Stimulated activated naive CD8-positive, alpha-beta T cell treated with anti-CD3 and anti-CD28 coated beads, Interleukin-15, Interleukin-2, amounts not matched to agents 100 ng/mL and 50 ng/mL, for 24 hours (primary cell): Measurements from ENCODE around the gene SH3RF3.
A peak's percentile ranks its signal among the peaks of the same experiment; 100 is the strongest.

ENCODE experiments used
- H3K27ac Mint-ChIP-seq: one replicate; pipeline ENCODE4 v1.8.0; 2021; ENCODE audit warnings: mild to moderate bottlenecking, mixed read lengths
- H3K27me3 Mint-ChIP-seq: one replicate; pipeline ENCODE4 v1.8.0; 2021; ENCODE audit warnings: mixed read lengths
- H3K36me3 Mint-ChIP-seq: one replicate; pipeline ENCODE4 v1.8.0; 2021; ENCODE audit warnings: low read depth, mixed read lengths
- H3K4me1 Mint-ChIP-seq: one replicate; pipeline ENCODE4 v1.8.0; 2021; ENCODE audit warnings: low read depth, mixed read lengths
- H3K4me3 Mint-ChIP-seq: one replicate; pipeline ENCODE4 v1.8.0; 2021; ENCODE audit warnings: mild to moderate bottlenecking, mixed read lengths
- H3K9me3 Mint-ChIP-seq: one replicate; pipeline ENCODE4 v1.8.0; 2021; ENCODE audit warnings: mixed read lengths

The SH3RF3 gene

DNA sequence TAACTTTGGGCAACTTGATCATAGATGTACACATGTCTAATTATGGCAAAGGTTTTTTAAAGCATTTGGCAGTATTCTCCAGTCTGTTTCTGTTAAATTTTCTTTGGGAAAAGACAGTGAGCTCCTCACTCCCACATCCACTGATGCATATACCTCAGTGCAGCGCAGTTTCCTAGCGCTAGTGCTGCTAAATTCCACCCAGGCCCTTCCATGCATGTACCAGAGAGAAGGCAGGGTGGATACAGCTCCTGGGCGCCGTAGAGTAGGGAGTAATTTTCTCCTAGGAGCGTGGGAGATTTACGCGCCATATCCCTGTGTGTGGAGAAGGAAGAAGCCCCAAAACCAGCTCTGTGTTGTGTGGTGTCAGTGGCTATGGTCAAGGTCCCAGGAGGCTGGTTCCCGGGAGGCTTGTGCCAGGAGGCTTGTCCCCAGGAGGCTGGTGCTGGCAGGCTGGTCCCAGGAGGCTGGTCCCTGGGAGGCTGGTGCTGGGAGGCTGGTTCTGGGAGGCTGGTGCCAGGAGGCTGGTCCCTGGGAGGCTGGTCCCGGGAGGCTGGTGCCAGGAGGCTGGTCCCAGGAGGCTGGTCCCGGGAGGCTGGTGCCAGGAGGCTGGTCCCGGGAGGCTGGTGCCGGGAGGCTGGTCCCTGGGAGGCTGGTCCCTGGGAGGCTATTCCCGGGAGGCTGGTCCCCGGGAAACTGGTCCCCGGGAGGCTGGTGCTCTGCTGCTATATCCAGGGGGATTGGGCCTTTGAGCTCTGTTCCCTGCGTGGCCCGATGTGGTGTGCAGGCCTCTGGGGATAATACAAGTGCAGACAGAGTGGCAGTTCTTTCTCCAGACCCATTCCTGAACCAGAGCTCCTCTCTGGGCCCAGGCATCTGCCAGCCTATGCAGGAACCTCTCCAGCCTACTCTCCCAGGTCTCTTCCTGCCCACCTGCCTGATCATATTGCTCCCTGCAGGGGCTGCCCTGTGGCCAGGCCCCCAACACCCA is 323.6 kb downstream of the SH3RF3 start:
- H3K4me1 Mint-ChIP-seq, result peaks cover 11% of the 10 kb centered on the region
- H3K9me3 Mint-ChIP-seq, result no peaks in the 10 kb centered on the region
- no peaks in the 10 kb centered on the region for H3K36me3 Mint-ChIP-seq
- H3K27ac Mint-ChIP-seq, result no peak overlapping the region
- no peaks in the 10 kb centered on the region for H3K27me3 Mint-ChIP-seq
- no peak overlapping the region for H3K4me3 Mint-ChIP-seq

DNA sequence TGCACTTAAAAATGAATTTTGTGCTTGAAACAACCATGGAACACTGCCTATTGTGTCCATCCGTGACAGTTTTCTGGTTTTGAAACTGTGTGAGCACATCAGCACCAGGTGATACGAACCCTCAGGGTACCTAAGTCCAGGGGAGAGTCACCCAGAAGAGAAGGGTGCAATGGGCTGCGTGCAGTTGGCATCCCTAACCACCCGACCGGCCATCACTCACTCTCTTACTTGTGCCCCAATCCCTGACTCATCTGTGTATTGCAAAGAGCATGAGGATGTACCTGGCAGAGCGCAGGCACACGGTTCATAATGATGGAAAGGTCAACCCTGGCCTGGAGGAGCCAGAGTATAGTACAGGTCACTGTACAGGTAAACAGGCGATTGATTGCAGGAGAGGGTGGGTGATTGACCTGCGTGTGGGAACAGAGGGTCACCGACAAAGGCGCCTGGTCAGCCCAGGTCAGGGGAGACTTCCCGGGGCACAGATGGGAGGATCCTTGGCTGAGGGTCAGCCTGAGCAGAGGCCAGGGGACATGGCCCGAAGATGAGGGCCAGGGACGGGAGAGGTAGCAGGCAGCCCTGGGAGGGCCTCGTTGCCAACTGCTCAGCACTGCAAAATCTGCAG is 324.5 kb downstream of the SH3RF3 start:
- H3K9me3 Mint-ChIP-seq, result no peaks in the 10 kb centered on the region
- no peak overlapping the region for H3K4me3 Mint-ChIP-seq
- H3K4me1 Mint-ChIP-seq, result peaks cover 13% of the 10 kb centered on the region
- no peaks in the 10 kb centered on the region for H3K36me3 Mint-ChIP-seq
- H3K27me3 Mint-ChIP-seq, result no peaks in the 10 kb centered on the region
- no peak overlapping the region for H3K27ac Mint-ChIP-seq

DNA sequence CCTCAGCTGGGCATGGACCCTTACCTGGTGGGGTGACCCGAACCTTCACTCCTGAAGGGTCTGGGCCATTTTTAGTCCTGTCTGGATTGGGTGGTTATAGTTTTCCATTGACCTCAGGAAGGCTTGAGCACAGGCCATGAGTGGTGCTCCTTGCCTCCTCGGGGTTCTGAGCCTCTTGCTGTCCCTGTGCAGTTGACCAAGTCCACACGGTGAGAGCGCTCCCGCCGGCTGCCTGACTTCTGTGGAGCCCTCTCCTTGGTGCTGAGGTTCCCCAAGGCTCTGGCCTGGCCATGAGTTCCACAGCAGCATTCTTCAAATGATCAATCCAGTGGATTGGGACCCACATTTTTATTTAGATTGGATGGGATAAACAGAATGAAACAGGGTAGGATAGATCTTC is 325.3 kb downstream of the SH3RF3 start:
- H3K4me1 Mint-ChIP-seq, result peaks cover 13% of the 10 kb centered on the region
- H3K4me3 Mint-ChIP-seq, result no peak overlapping the region
- no peaks in the 10 kb centered on the region for H3K9me3 Mint-ChIP-seq
- H3K27me3 Mint-ChIP-seq, result no peaks in the 10 kb centered on the region
- H3K36me3 Mint-ChIP-seq, result no peaks in the 10 kb centered on the region
- H3K27ac Mint-ChIP-seq, result peak overlapping the region; percentile 49

DNA sequence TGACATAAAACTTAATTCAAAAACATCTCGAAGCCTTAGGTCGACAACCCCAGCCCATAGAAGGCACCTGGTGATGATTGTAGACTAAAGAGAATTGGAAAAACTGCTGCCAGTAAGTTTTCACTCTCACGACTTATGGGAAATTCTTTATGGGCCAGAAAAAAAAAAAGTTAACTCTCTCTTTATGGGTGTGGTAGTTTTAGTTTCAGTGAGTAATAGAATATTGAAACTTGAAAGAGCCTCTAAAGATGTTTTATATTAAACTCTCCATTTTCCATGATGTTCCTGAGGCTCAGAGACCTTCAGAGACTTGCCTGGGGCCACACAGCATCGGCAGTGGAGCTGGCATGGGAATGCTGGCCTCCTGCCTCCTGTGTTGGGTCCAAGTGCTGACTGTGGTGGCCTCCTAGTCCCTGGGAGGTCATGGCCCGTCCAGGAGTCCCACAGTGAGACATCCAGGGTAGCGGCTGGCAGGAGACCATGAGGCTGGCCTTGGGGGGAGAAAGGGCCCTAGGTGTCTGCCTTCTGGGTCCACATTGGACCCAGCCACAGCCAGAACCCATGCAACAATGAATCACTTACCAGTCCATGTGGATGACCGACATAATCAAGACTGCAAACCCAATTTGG is 325.9 kb downstream of the SH3RF3 start:
- no peak overlapping the region for H3K4me3 Mint-ChIP-seq

DNA sequence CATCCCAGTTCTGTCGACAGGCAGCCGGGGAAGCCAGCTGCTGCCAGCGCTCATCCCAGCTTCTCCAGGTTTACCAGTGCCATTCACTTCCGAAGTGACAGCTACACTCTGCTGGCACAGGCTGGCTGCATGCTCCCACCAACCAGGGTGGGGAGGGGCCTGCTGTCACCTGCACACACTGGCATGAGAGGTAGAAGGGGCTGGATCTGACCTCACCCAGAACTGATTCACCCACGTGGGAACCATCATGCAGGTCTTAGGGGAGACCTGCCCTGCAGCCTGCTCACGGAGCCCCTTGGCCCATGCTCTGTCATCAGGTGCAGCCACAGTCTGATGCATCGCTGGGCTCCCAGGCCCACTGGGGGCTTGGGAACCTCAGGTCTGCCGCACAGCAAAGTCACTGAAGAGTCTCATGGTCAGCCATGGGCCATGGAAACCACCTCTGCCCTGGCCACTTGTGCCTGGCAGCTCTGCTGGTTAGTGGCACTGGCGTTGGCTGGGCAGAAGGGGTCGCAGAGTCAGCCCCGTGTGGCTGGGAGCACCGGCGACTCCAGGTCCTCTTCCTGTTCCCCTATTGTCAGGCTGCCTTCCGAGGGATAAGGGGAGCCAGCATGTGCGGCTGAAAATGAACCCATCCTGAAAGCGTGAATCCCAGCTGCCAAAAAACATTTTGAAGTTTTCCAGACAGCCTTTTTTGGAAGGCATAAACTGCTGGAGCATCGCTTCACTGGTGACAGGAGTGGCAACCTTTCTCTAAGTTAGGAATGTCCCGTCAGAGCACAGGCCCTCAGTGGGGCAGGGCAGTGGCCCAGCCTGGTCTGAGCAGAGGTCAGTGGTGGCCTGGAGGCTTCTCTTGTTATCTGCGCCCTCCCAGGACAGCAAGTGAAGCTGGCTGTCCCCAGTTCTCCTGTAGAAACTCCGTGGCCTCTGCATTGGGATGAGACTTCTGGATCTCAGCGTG is 327.0 kb downstream of the SH3RF3 start:
- no peak overlapping the region for H3K4me3 Mint-ChIP-seq
- H3K9me3 Mint-ChIP-seq, result no peaks in the 10 kb centered on the region
- no peaks in the 10 kb centered on the region for H3K27me3 Mint-ChIP-seq
- H3K4me1 Mint-ChIP-seq, result peaks cover 13% of the 10 kb centered on the region
- no peak overlapping the region for H3K27ac Mint-ChIP-seq
- H3K36me3 Mint-ChIP-seq, result no peaks in the 10 kb centered on the region

More for the DNA sequence above, 325.9 kb downstream of the SH3RF3 start:
- Mint-ChIP-seq H3K36me3 (no peaks in the 10 kb centered on the region), H3K27ac (peak overlapping the region; percentile 49), H3K4me1 (peaks cover 13% of the 10 kb centered on the region), H3K27me3 (no peaks in the 10 kb centered on the region), H3K9me3 (no peaks in the 10 kb centered on the region)

DNA sequence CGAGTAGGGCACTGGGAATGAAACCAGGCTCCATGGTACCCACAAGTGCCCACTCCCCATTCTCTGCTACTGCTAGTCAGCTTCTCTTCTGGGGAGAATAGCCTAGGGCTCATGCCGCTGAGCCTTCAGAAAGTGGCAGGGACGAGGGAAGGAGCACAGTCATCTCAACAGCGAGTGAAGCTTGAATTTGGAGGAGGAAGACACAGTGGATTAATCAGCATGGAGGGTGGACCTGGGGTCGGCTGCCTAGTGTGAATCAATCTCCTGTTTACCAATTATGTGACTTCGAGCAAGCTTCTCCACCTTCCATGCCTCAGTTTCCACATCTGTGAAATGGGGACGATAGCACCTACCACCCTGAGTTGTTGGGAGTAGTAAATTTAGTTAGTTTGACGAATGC is 327.8 kb downstream of the SH3RF3 start:
- H3K36me3 Mint-ChIP-seq, result no peaks in the 10 kb centered on the region
- H3K4me3 Mint-ChIP-seq, result no peak overlapping the region
- H3K27ac Mint-ChIP-seq, result no peak overlapping the region
- peaks cover 13% of the 10 kb centered on the region for H3K4me1 Mint-ChIP-seq
- H3K27me3 Mint-ChIP-seq, result no peaks in the 10 kb centered on the region
- no peaks in the 10 kb centered on the region for H3K9me3 Mint-ChIP-seq

DNA sequence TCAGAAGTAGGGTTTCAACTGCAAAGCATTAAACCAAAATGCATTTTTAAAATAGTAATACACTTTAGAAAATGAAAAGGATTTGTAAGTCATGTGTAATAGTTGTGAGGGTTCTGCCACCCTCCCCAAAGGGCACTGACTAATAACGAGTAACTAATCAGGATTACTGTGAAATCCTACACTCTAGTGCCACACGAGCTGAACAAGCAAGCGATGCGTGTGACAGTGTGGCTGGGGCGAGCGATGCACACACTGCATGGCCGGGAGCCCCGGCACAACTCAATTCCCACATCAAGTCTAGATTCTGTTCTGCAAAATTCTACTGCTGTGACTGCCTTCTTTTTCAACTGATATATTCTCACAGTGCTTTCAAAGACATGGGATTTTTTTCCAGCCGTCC is 328.4 kb downstream of the SH3RF3 start:
- Mint-ChIP-seq H3K27me3 (no peaks in the 10 kb centered on the region), H3K4me3 (no peak overlapping the region), H3K4me1 (peaks cover 13% of the 10 kb centered on the region), H3K27ac (no peak overlapping the region), H3K36me3 (no peaks in the 10 kb centered on the region), H3K9me3 (no peaks in the 10 kb centered on the region)

DNA sequence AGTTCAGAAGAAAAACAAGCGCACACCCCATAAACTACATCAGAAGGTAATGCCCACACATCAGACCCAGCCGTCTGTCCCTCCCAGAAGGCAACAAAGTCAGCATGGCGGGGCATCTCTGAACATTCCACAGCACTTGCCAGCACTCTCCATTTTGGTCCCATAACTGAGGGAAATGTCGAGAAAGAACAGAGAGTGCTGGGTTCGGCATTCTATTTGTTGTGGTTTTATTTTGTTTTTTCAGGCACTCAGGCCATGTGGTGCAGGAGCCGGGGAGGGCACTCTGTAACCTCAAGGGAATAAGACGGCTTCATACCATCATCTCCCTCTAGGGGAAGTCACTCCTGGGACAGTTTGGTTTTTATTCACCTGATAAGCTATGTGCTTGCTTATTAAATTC is 328.8 kb downstream of the SH3RF3 start:
- no peaks in the 10 kb centered on the region for H3K9me3 Mint-ChIP-seq
- no peak overlapping the region for H3K4me3 Mint-ChIP-seq
- H3K27me3 Mint-ChIP-seq, result no peaks in the 10 kb centered on the region
- H3K27ac Mint-ChIP-seq, result no peak overlapping the region
- no peaks in the 10 kb centered on the region for H3K36me3 Mint-ChIP-seq
- H3K4me1 Mint-ChIP-seq, result peaks cover 13% of the 10 kb centered on the region

DNA sequence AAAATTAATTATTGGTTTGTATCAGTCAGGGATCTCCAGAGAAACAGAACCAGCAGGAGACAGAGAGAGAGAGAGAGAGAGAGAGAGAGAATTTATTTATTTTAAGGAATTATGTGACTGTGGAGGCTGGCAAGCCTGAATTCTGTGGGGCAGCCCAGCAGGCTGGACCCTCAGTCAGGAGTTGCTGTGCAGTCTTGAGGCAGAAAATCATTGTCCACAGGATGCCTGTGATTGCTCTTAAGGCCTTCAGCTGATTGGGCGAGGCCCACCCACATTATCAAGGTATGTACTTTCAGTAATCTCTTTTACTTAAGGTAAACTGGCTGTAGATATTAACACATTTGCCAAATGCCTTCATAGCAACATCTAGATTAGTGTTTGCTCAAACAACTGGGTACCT is 329.5 kb downstream of the SH3RF3 start:
- H3K27me3 Mint-ChIP-seq, result no peaks in the 10 kb centered on the region
- no peaks in the 10 kb centered on the region for H3K36me3 Mint-ChIP-seq
- H3K4me3 Mint-ChIP-seq, result no peak overlapping the region
- no peaks in the 10 kb centered on the region for H3K9me3 Mint-ChIP-seq
- peaks cover 13% of the 10 kb centered on the region for H3K4me1 Mint-ChIP-seq
- no peak overlapping the region for H3K27ac Mint-ChIP-seq

DNA sequence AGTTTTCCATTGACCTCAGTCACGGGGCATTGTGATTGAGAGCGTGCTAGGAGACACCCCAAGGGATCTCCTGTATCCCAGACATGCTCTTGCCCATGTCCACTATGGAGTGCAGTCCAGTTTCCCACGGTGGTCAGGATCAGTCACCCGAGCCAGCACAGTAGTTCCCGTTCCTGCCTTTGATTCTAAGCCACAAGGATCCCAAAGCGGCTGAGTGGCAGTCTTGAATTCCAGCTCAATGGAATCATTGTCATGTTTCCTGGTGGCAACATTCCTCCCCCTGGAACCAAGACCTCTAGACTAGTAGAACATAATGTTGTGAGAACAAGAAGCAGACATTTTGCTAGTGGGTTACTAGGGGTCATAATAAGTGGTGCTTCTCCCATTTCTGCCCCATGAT is 330.5 kb downstream of the SH3RF3 start:
- H3K36me3 Mint-ChIP-seq, result no peaks in the 10 kb centered on the region
- no peak overlapping the region for H3K4me3 Mint-ChIP-seq
- no peaks in the 10 kb centered on the region for H3K27me3 Mint-ChIP-seq
- peaks cover 10% of the 10 kb centered on the region for H3K4me1 Mint-ChIP-seq
- no peaks in the 10 kb centered on the region for H3K9me3 Mint-ChIP-seq
- no peak overlapping the region for H3K27ac Mint-ChIP-seq

DNA sequence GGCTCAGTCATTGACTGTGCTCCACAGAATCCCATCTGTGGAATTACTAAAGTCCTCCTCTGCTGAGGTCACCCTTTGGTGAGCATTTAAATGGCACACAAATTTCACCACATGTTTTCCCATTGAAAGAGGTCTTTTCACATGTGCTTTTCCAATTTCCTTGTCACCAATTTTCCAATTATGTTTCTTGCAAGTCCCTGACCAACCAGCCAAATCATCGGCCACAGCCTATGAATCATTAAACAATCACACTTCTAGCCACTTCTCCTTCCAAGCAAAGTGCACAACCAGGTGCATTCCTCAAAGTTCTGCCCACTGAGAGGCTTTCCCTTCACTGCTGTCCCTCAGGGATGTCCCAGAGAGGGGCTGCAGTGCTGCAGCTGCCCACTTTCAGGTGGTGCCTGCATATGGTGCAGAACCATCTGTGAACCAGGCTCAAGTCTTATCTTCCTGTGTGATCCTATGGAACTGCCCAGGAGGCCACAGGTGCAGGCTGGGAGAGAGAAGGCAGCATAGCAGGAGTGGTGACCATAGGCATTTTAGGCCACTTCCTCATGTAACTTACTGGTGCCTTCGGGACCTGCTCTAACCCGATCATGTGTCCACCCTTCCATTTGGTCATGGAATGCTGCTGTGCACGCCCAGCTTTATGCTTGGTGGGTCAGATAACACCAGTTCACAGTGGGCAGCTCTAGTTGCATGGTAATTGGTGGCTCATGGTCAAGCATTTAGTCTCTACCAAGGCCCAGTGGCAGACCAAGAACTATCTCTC is 331.7 kb downstream of the SH3RF3 start:
- Mint-ChIP-seq H3K36me3 (no peaks in the 10 kb centered on the region), H3K27ac (no peak overlapping the region), H3K4me3 (no peak overlapping the region)

DNA sequence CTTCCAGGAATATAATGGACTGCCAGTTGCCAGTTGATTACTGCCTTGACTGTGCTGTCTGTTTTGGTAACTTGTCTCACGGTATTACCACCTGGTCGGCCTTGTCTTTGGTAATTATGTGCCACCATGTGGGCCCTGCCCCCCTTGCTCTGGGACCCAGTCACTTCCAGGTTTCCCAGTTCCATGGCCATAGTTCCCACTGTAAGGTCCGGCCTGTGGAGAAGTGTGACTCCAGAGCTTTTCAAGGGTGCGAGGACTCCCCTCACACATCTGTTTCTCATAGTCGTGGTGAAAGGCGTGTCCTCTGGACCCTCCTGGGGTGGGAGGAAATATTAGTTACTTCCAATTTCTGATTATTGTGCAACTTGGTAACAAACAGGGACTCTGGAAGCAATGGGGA is 334.2 kb downstream of the SH3RF3 start:
- Mint-ChIP-seq H3K27me3 (no peaks in the 10 kb centered on the region), H3K4me1 (no peaks in the 10 kb centered on the region), H3K4me3 (no peak overlapping the region), H3K27ac (no peak overlapping the region), H3K9me3 (no peaks in the 10 kb centered on the region), H3K36me3 (no peaks in the 10 kb centered on the region)

More for the DNA sequence above, 331.7 kb downstream of the SH3RF3 start:
- no peaks in the 10 kb centered on the region for H3K9me3 Mint-ChIP-seq
- no peaks in the 10 kb centered on the region for H3K27me3 Mint-ChIP-seq
- peaks cover 4% of the 10 kb centered on the region for H3K4me1 Mint-ChIP-seq

DNA sequence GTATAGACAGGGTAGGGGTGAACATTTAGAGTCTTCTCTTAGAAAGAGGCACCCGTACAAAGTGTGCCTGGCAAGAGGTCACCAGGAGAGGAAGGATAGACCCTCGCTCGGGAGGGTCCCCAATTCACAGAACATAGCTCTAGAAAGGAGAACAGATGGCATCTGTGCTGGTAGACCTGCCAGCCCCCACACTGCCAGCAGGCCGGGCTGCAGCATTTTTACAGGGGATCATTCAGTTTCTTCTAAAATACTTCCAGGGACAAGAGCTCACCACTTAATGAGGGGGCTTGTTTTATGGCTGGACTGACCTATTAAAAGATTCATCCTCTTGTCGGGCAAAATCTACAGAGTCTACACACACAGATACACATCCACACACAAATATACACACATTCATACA is 334.9 kb downstream of the SH3RF3 start:
- H3K9me3 Mint-ChIP-seq, result no peaks in the 10 kb centered on the region
- H3K27ac Mint-ChIP-seq, result no peak overlapping the region
- no peaks in the 10 kb centered on the region for H3K4me1 Mint-ChIP-seq
- no peaks in the 10 kb centered on the region for H3K36me3 Mint-ChIP-seq
- no peak overlapping the region for H3K4me3 Mint-ChIP-seq
- H3K27me3 Mint-ChIP-seq, result no peaks in the 10 kb centered on the region
